Stimulated activated naive B cell treated with anti-CD40 and anti-IgM and Interleukin-4, amounts not matched to agents 10 μg/mL and 1 μg/mL and 100 μg/mL, for 72 hours (primary cell): Measurements from ENCODE around the gene FARS2.

ENCODE experiments used
- ATAC-seq, 2 donors: fragments of 150-1000 bp; cut with Tn5 transposase; replicated peaks; 2 replicates each; pipeline ENCODE4 v1.10.0; 2021; ENCODE audit warnings: moderate library complexity in 1 of 2
- DNase-seq: peaks from one replicate; pipeline ENCODE4 v3.0.0; 2021
- H3K27ac Mint-ChIP-seq: one replicate; pipeline ENCODE4 v1.8.0; 2022; ENCODE audit warnings: mild to moderate bottlenecking, mixed read lengths
- H3K27me3 Mint-ChIP-seq, 2 donors: one replicate each; pipeline ENCODE4 v1.8.0; 2022; ENCODE audit warnings: mixed read lengths in 2 of 2
- H3K36me3 Mint-ChIP-seq, 2 donors: one replicate each; pipeline ENCODE4 v1.8.0; 2022; ENCODE audit warnings: mixed read lengths in 2 of 2, mild to moderate bottlenecking in 1 of 2
- H3K4me1 Mint-ChIP-seq, 2 donors: one replicate each; pipeline ENCODE4 v1.8.0; 2022; ENCODE audit warnings: mixed read lengths in 2 of 2, mild to moderate bottlenecking in 1 of 2
- H3K4me3 Mint-ChIP-seq, 2 donors: one replicate each; pipeline ENCODE4 v1.8.0; 2022; ENCODE audit warnings: mild to moderate bottlenecking in 2 of 2, mixed read lengths in 2 of 2, moderate library complexity in 1 of 2
- H3K9me3 Mint-ChIP-seq, 2 donors: one replicate each; pipeline ENCODE4 v1.8.0; 2022; ENCODE audit warnings: mixed read lengths in 2 of 2, mild to moderate bottlenecking in 1 of 2

Gene FARS2

DNA sequence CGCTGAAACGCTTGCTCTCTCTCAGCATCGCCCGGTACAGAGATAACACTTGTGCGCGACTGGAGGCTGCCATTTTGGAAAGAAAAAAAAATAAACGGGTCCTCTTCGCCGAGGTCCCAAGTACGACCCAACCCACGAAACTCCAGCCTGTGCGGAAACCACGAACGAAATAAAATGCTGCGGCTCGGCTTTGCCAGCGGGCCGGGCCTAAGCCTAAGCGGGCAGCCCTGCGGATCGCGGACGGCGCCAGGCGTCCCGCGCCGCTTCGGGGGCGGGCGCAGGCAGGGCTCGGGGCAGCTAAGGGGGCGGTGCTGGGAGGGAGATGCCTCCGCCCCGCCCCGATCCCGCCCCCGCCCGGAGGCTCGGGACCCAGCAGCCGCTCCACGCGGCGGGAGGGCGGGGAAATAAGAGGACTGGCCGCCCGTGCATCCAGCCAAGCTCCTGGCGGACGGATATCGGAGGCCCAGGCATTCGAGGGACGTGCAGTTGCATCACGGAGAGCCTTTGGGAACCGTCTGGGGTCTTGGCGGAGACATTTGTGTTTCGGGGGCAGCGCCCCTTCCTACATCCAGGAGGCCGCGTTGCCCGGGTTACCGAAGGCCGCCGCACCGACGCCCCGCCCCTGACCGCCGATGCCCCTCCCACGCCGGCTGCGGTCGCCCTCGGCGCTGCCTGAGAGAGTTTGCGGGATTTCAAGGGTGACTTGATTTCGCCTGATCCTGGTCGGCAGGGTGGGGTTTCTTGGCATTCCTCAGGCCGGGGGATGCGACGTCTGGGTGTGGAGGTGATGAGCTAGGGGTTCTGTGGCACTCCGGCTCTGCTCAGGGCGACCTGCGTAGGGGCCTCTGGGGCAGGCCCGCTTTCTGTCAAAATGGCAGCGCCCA, at the start of gene FARS2, which contains the start of gene LYRM4:
Gene FARS2 (plus strand): TSS at position 853 of the 884 bp plus-strand sequence.
Gene LYRM4 (minus strand): TSS at position 290 of the 884 bp plus-strand sequence. CDS start 217 bp downstream, at position 73.
- Mint-ChIP-seq H3K9me3 (no peaks in the 10 kb centered on the region), H3K4me1 (peaks cover 35% of the 10 kb centered on the region in 2 donors), H3K4me3 (peak within 1 kb of the TSS; percentile 92 to 97), H3K36me3 (peaks cover 16 to 31% of the 10 kb centered on the region in 2 donors), H3K27ac (peak within 1 kb of the TSS; percentile 100), H3K27me3 (no peaks in the 10 kb centered on the region)
- ATAC-seq (peak; percentile 78 to 81), DNase-seq (peak; percentile 91)

DNA sequence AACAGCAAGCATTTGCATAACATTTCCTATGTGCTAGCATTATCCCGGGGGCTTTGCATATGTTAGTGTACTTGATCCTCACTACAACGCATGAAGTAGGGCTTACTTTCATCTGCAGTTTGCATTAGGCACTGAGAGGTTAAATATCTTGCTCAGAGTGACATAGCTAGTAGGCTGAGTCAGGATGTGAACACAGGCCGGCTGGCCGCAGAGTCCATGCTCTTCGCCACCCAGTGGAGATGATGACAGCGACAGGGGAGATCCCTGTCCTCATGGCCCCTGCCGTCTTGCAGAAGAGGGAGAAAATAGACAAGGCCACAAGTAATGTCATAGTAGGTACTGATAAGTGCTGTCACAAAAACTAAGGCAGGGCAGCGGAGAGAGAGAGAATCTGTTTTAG, 47.5 kb upstream of the FARS2 start:
- Mint-ChIP-seq H3K4me1 (peaks cover 2 to 6% of the 10 kb centered on the region in 2 donors), H3K27ac (peak overlapping the region; percentile 39), H3K9me3 (no peaks in the 10 kb centered on the region), H3K4me3 (no peak overlapping the region), H3K36me3 (peaks cover 30 to 46% of the 10 kb centered on the region in 2 donors), H3K27me3 (no peaks in the 10 kb centered on the region)
- ATAC-seq (no peak), DNase-seq (no peak)

DNA sequence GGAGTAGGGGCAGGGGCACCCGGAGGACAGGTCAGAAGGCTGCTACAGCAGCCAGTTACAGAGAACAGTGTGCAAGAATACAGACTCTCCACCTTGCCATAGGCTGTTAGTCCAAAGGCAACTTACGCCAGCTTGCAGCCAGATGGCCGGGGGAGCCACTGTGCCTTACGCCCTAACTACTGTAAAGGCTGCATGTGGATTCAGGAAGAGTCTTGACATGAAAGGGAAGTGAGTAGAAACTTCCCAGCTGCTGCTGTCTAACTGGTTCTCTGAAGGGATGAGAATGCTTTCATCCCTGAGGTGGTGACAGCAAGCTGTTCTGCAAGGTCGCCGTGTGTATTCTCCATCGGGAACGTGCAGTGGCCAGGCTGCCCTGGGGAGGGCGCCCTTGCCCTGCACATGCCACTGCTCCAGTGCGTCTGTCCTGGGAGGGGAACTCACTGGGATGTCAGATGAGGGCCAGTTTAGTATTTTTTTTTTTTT, 46.7 kb upstream of the FARS2 start:
- Mint-ChIP-seq H3K36me3 (peaks cover 30 to 44% of the 10 kb centered on the region in 2 donors), H3K27ac (no peak overlapping the region), H3K27me3 (no peaks in the 10 kb centered on the region), H3K4me3 (no peak overlapping the region), H3K4me1 (peaks cover 2 to 10% of the 10 kb centered on the region in 2 donors), H3K9me3 (no peaks in the 10 kb centered on the region)
- DNase-seq (peak; percentile 4), ATAC-seq (peak; percentile 48 to 77)

DNA sequence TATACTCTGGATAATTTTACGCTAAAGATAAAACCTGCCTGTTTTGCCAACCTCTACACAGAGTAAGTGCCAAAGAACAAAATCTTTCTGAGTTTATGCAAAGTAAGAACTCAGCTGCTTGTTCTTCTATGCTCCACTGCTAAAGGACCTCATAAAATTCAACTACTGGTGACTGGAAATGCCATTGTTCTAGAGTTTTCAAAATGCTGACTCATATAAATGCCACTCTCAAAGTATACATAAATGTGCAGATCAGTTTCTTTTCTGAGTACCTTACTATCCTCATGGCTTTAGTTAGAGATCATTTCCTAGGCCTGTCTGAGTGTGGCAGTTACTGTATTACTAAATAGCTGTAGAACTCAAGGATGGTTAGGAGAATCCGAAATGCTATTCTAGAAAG, 46.2 kb upstream of the FARS2 start:
- ATAC-seq, result no peak
- Mint-ChIP-seq H3K27ac (no peak overlapping the region), H3K4me3 (no peak overlapping the region), H3K4me1 (peaks cover 2 to 10% of the 10 kb centered on the region in 2 donors), H3K36me3 (peaks cover 30 to 47% of the 10 kb centered on the region in 2 donors), H3K27me3 (no peaks in the 10 kb centered on the region), H3K9me3 (no peaks in the 10 kb centered on the region)
- DNase-seq, result no peak

DNA sequence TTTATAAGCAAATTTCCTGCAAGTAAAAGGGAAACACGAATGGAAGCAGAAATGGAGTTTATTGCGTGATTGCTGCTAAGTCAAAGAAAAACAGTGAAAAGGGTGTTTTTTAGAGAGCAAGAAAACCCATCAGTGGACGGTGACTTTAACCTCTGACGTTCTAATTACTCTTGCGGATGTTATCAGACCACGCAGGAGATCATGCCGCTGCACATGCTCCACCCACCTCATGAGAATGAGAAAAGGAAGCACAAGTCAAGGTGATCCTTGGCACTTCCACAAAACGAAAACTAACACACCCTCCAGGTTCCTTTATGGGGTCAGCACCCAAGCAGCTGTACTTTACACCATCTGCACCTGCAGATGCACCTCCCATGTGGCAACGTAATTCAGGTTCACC, 45.5 kb upstream of the FARS2 start:
- ATAC-seq (peak in 1 of 2 donors; percentile 34), DNase-seq (no peak)
- no peak overlapping the region for H3K27ac Mint-ChIP-seq

DNA sequence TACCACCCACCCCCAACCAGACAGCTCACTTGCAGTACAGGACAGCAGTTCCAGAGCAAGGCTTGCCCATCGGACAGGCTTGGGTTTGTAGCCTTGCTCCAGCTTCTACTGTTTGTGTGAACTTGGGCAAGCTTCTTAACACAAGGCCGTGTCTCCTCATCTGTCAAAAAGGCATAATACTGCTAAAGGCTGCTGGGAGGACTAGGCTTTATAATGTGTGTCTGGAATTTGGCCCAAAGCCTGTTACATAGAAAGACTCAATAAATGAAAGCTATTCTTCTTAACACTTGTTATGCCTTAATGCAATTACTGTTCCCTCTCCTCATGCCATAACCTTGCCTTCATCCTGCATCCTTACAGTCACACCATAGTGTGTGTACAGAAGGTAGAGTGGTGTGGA, 44.0 kb upstream of the FARS2 start:
- Mint-ChIP-seq H3K27ac (peak overlapping the region; percentile 27), H3K36me3 (peaks cover 28 to 44% of the 10 kb centered on the region in 2 donors), H3K4me3 (no peak overlapping the region), H3K27me3 (no peaks in the 10 kb centered on the region), H3K4me1 (peaks cover 2 to 10% of the 10 kb centered on the region in 2 donors), H3K9me3 (no peaks in the 10 kb centered on the region)
- ATAC-seq, result no peak
- no peak for DNase-seq

More for the DNA sequence above, 45.5 kb upstream of the FARS2 start:
- H3K36me3 Mint-ChIP-seq, result peaks cover 28 to 44% of the 10 kb centered on the region in 2 donors
- H3K4me1 Mint-ChIP-seq, result peaks cover 2 to 10% of the 10 kb centered on the region in 2 donors
- H3K27me3 Mint-ChIP-seq, result no peaks in the 10 kb centered on the region
- no peak overlapping the region for H3K4me3 Mint-ChIP-seq
- H3K9me3 Mint-ChIP-seq, result no peaks in the 10 kb centered on the region

DNA sequence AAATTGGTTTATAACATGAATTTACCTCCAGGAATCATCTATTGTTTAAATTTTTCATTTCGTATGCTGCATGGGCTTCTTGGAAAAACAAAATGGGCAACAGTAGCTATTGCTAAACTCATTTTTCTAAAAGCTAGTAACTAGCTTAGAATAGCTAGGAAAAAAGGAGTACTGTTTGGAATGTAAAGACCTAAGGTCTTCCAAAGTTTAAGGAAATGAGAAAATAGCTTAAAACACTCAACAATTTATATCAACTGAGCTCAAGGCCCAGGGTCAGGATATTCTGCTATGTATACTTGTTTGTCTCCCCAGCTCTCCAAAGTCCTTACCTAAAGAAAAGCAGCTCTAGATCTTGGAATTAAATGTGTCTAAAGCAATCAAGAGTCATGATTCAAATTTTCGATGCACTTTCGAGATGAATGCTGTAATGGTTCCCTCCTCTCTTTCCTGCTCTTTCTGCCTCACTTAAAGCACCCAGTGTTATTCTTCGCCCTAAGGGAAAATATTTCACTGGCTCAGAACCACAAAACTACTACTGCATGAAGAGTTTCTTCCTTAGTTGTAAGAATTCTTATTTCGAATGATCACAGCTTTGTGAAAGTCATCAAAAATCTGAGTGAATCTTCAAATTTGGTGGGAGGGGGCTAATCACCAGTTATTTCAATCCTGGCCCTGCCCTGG, 42.2 kb upstream of the FARS2 start:
- ATAC-seq (no peak), DNase-seq (no peak)
- Mint-ChIP-seq H3K9me3 (no peaks in the 10 kb centered on the region), H3K27ac (no peak overlapping the region), H3K4me1 (peaks cover 0 to 10% of the 10 kb centered on the region in 2 donors), H3K27me3 (no peaks in the 10 kb centered on the region), H3K4me3 (no peak overlapping the region), H3K36me3 (peaks cover 20 to 36% of the 10 kb centered on the region in 2 donors)

DNA sequence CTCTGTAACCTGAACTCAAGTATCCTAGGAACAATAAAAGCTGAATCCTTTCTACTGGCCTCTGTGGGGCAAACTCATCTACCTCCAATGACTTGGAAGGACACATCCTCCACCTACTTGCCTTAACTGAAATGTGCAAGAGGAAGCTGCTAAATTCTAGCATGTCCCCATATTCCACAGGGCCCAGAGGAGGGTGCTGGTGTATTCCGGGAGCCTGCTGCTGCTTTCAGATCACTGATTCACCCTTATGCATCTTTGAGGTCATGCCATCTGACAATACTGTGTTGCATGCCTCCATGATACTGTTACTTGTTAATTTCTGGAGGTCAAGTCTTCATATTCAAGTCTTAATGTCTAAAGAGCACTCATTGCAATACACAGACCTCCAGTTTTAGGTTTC, 40.9 kb upstream of the FARS2 start:
- Mint-ChIP-seq H3K36me3 (peaks cover 16 to 27% of the 10 kb centered on the region in 2 donors), H3K27me3 (no peaks in the 10 kb centered on the region), H3K9me3 (no peaks in the 10 kb centered on the region), H3K27ac (no peak overlapping the region), H3K4me1 (peaks cover 0 to 5% of the 10 kb centered on the region in 2 donors), H3K4me3 (no peak overlapping the region)
- ATAC-seq (no peak), DNase-seq (no peak)

DNA sequence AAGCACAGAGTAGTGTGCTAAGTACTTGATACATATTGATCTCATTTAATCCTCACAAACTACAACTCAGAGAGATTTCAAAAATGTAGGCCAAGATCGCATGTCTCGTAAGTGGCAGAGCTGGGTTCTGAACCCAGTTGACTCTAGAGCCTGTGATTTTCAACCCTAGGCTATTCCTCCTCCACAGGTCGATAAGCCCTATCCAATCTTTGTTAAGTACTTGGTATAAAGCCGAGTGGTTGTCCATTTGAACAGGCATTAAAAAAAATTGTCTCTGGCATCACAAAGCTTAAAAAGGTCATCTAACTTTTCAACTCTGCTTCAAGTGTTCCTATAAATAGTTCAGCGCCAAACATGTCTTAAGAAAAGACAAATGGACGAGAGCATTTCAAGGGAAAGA, 38.0 kb upstream of the FARS2 start:
- H3K9me3 Mint-ChIP-seq, result no peaks in the 10 kb centered on the region
- H3K27me3 Mint-ChIP-seq, result no peaks in the 10 kb centered on the region

DNA sequence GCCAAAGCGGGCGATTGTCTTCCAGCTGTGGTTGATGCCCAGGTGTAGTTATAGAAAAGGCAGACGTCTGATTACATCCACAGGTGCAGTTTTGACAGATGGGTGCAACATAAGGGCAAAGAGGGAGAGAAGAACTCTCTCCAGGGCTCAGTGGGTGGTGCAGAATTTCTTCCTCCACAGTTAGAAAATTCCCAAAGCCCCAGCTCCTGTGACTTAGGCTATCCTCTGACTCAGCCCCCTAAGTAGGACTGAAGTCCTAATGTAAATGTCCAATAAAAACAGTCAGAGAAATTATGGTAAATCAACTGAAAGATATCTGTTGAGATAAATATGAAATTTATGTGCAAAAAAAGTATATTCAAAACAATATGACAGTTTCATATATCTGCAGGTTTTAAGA, 32.0 kb upstream of the FARS2 start:
- H3K9me3 Mint-ChIP-seq, result no peaks in the 10 kb centered on the region
- peaks cover 9 to 11% of the 10 kb centered on the region in 2 donors for H3K4me1 Mint-ChIP-seq
- no peaks in the 10 kb centered on the region for H3K27me3 Mint-ChIP-seq
- ATAC-seq (no peak), DNase-seq (no peak)
- H3K4me3 Mint-ChIP-seq, result no peak overlapping the region
- no peak overlapping the region for H3K27ac Mint-ChIP-seq
- peaks cover 10 to 28% of the 10 kb centered on the region in 2 donors for H3K36me3 Mint-ChIP-seq

More for the DNA sequence above, 38.0 kb upstream of the FARS2 start:
- Mint-ChIP-seq H3K27ac (no peak overlapping the region), H3K36me3 (peaks cover 18 to 45% of the 10 kb centered on the region in 2 donors), H3K4me3 (no peak overlapping the region), H3K4me1 (peaks cover 0 to 5% of the 10 kb centered on the region in 2 donors)
- ATAC-seq (no peak), DNase-seq (no peak)

DNA sequence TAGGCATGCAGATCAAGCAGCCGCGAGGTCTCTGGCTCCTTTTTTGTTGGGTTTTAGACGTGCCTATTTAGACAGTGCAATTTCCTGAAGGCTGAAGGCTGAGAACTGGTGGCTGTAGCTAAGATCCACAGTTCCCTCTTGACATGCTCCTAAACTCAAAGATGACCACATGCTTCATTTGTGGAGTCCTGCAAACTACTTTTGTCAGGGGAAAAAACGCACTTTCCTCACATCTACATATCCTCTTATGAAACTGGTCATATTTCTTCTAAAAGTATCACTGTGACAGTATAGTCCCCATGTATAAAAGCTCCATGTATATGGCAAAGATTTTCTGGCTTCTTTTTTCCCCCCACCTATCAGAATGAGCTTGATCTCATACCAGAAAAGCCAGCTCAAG, 31.2 kb upstream of the FARS2 start:
- DNase-seq (no peak), ATAC-seq (no peak)
- Mint-ChIP-seq H3K4me1 (peaks cover 14 to 18% of the 10 kb centered on the region in 2 donors), H3K36me3 (peaks cover 13 to 32% of the 10 kb centered on the region in 2 donors), H3K9me3 (no peaks in the 10 kb centered on the region), H3K27me3 (no peaks in the 10 kb centered on the region), H3K4me3 (no peak overlapping the region), H3K27ac (no peak overlapping the region)

DNA sequence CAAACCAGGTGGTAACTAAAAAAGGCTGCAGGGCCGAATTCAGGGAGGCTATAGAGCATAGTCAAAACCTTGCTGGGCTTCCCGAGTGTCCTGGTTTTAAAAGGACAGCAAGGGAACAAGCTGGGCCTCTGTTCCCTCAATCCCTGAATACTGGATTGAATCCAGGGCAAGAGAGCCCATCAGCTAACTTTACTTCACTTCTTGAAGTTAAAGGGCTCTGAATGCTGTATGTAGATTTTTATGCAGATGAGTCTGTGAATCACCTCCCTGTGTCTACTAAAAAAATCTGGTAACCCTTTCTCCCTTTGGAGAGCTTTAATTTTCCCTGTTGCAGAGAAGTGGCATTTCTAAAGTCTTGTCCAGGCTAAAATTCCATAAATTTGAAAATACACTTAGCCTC, 30.0 kb upstream of the FARS2 start:
- Mint-ChIP-seq H3K9me3 (no peaks in the 10 kb centered on the region), H3K27me3 (no peaks in the 10 kb centered on the region), H3K4me3 (no peak overlapping the region), H3K27ac (no peak overlapping the region), H3K4me1 (peaks cover 14 to 20% of the 10 kb centered on the region in 2 donors), H3K36me3 (peaks cover 13 to 28% of the 10 kb centered on the region in 2 donors)
- ATAC-seq (peak in 1 of 2 donors; percentile 34), DNase-seq (no peak)

DNA sequence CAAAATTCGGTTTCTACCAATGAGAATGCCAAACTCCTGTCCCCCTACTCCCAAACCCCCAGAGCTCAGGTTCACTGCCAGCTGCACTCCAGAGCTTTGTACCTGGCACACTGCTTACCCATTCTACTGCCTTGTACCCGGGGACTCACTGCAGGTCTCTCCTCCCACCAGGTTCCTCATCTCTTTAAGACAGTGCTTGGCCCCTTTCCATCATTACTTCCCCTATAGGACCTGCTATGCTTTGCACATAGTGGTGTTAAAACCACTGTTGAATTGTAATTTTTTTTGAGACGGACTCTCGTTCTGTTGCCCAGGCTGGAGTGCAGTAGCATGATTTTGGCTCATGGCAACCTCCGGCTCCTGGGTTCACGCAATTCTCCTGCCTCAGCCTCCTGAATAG, 26.4 kb upstream of the FARS2 start:
- Mint-ChIP-seq H3K27me3 (no peaks in the 10 kb centered on the region), H3K36me3 (peaks cover 11 to 21% of the 10 kb centered on the region in 2 donors), H3K27ac (no peak overlapping the region), H3K9me3 (no peaks in the 10 kb centered on the region), H3K4me3 (no peak overlapping the region), H3K4me1 (peaks cover 14 to 20% of the 10 kb centered on the region in 2 donors)
- ATAC-seq (peak in 1 of 2 donors; percentile 27), DNase-seq (no peak)

DNA sequence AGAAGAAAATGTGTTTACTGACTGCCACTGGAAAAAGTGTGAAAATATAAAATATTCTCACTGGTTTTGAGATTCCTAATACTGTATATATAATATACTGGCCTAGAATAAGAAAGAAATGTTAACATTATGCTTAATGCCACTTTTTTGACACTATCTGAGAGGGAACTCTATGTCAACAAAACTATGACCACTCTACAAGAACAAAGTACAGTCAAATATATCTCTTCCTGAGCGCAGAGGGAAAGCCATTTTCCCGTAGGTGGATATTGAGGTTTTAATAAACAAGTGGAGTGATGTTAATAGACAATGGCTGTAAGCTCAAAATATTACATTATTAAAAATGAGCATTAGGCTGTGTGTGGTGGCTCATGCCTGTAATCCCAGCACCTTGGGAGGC, 25.5 kb upstream of the FARS2 start:
- H3K4me1 Mint-ChIP-seq, result peaks cover 12 to 18% of the 10 kb centered on the region in 2 donors
- ATAC-seq (no peak), DNase-seq (no peak)
- no peaks in the 10 kb centered on the region for H3K9me3 Mint-ChIP-seq
- H3K27me3 Mint-ChIP-seq, result no peaks in the 10 kb centered on the region
- H3K27ac Mint-ChIP-seq, result no peak overlapping the region
- peaks cover 14 to 29% of the 10 kb centered on the region in 2 donors for H3K36me3 Mint-ChIP-seq
- H3K4me3 Mint-ChIP-seq, result no peak overlapping the region
